ENCODE measurements around the gene COMMD7. TPM values are rescaled to one million over a fixed set of nuclear protein-coding genes. Genes with fewer than 3 reads are reported as not detected.

Gene COMMD7
- total RNA-seq, 2 experiments from 2014 or later: 20.5 to 22.2 TPM

GRCh38 chr20:32762754-32763201 lies 19.5 kb upstream of the COMMD7 start:
- DNase-seq (ENCODE audit: low spot score): peak; percentile 44
- no TSS peak for BruUV-seq (replicated peaks)
- 0 out of 2 replicates have a peak, but pooled peaks cover 4% of the 10 kb centered on the region for H4K20me1 ChIP-seq (ENCODE audit: insufficient read depth, low read length)
- no peak overlapping the region for H3K27ac ChIP-seq (ENCODE audit: low read depth, low read length, poor library complexity, severe bottlenecking)
- peak overlapping the region; percentile 97 for H3K4me2 ChIP-seq (ENCODE audit: low read length)
- no peaks in the 10 kb centered on the region for H3K36me3 ChIP-seq (ENCODE audit: insufficient read depth, low read length)
- ChIA-PET CTCF (ENCODE audit: unreplicated experiment) (interaction anchor here (1.0 to 1.8 kb wide), 2 partner anchors 15 to 89 kb away, joined by 4 to 5 read pairs; partner anchors contain the start of gene C20orf203), POLR2A (interaction anchor here (1.6 to 3.2 kb wide), 4 partner anchors 11 to 90 kb away, joined by 3 to 16 read pairs (median 9); partner anchors contain the start of genes C20orf203 and COMMD7)
- H3K9me3 ChIP-seq (ENCODE audit: low read length): no peaks in the 10 kb centered on the region
- peaks cover 33% of the 10 kb centered on the region for H3K4me1 ChIP-seq (ENCODE audit: insufficient read depth, low read length, poor library complexity, severe bottlenecking)
- H3K4me3 ChIP-seq (ENCODE audit: low read depth, low read length, poor library complexity, severe bottlenecking): peak overlapping the region; percentile 81
- peak overlapping the region; percentile 29; the same call in 1 of the 2 replicates for H2AFZ ChIP-seq (ENCODE audit: low read length)
- TF ChIP-seq, protein P1, sequence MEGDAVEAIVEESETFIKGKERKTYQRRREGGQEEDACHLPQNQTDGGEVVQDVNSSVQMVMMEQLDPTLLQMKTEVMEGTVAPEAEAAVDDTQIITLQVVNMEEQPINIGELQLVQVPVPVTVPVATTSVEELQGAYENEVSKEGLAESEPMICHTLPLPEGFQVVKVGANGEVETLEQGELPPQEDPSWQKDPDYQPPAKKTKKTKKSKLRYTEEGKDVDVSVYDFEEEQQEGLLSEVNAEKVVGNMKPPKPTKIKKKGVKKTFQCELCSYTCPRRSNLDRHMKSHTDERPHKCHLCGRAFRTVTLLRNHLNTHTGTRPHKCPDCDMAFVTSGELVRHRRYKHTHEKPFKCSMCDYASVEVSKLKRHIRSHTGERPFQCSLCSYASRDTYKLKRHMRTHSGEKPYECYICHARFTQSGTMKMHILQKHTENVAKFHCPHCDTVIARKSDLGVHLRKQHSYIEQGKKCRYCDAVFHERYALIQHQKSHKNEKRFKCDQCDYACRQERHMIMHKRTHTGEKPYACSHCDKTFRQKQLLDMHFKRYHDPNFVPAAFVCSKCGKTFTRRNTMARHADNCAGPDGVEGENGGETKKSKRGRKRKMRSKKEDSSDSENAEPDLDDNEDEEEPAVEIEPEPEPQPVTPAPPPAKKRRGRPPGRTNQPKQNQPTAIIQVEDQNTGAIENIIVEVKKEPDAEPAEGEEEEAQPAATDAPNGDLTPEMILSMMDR (conservative IDR thresholded peaks at IDR 0.05; ENCODE audit: low read length): no peak
- no peak for TF ChIP-seq EZH2phosphoT487 (IDR thresholded peaks at IDR 0.05; ENCODE audit: borderline replicate concordance, low read depth, low read length)
- intact Hi-C loops (cut with micrococcal nuclease; ENCODE audit: unreplicated experiment): loop anchor here (1.0 to 5.0 kb wide), 2 partner anchors 19 to 90 kb away; partner anchors contain the start of genes C20orf203 and COMMD7
- no peaks in the 10 kb centered on the region for H3K9me2 ChIP-seq (ENCODE audit: insufficient read depth, low read length)
- no peaks in the 10 kb centered on the region for H3K79me2 ChIP-seq (ENCODE audit: insufficient read depth, low read depth, low read length)

GRCh38 chr20:32761831-32762753 lies 18.8 kb upstream of the COMMD7 start, which contains the start of gene DNMT3B:
Gene DNMT3B (plus strand): TSS chr20:32762385. CDS start chr20:32780324, 17,939 bp downstream.
- intact Hi-C loops (cut with micrococcal nuclease; ENCODE audit: unreplicated experiment): loop anchor here (1.0 to 5.0 kb wide), 2 partner anchors 19 to 90 kb away; partner anchors contain the start of genes C20orf203 and COMMD7

More at GRCh38 chr20:32761831-32762753, 18.8 kb upstream of the COMMD7 start, which contains the start of gene DNMT3B:
- POLR2A ChIA-PET: interaction anchor here (1.6 to 3.2 kb wide), 4 partner anchors 12 to 89 kb away, joined by 3 to 16 read pairs (median 9); partner anchors contain the start of genes C20orf203 and COMMD7
- CTCF ChIA-PET (ENCODE audit: unreplicated experiment): interaction anchor here (0.6 to 1.0 kb wide), 2 partner anchors 88 to 89 kb away, joined by 5 to 12 read pairs; partner anchors contain the start of gene C20orf203
- peaks cover 33% of the 10 kb centered on the region for H3K4me1 ChIP-seq (ENCODE audit: insufficient read depth, low read length, poor library complexity, severe bottlenecking)
- H3K79me2 ChIP-seq (ENCODE audit: insufficient read depth, low read depth, low read length): no peaks in the 10 kb centered on the region
- no TSS peak for BruUV-seq (replicated peaks)
- peak within 1 kb of the TSS; percentile 97 for H3K4me2 ChIP-seq (ENCODE audit: low read length)
- H3K9me3 ChIP-seq (ENCODE audit: low read length): no peaks in the 10 kb centered on the region
- H3K27ac ChIP-seq (ENCODE audit: low read depth, low read length, poor library complexity, severe bottlenecking): peak within 1 kb of the TSS; percentile 58
- peak; percentile 91 for DNase-seq (ENCODE audit: low spot score)
- peak within 1 kb of the TSS; percentile 93 for H2AFZ ChIP-seq (ENCODE audit: low read length)
- TF ChIP-seq, protein P1 (conservative IDR thresholded peaks at IDR 0.05; ENCODE audit: low read length): peak; percentile 26; the same call in 1 of the 2 replicates
- TF ChIP-seq EZH2phosphoT487 (IDR thresholded peaks at IDR 0.05; ENCODE audit: borderline replicate concordance, low read depth, low read length): no peak
- no peaks in the 10 kb centered on the region for H3K9me2 ChIP-seq (ENCODE audit: insufficient read depth, low read length)
- peak within 1 kb of the TSS; percentile 81 for H3K4me3 ChIP-seq (ENCODE audit: low read depth, low read length, poor library complexity, severe bottlenecking)
- 0 out of 2 replicates have a peak, but pooled peaks cover 4% of the 10 kb centered on the region for H4K20me1 ChIP-seq (ENCODE audit: insufficient read depth, low read length)
- no peaks in the 10 kb centered on the region for H3K36me3 ChIP-seq (ENCODE audit: insufficient read depth, low read length)
